PC-3 (cell line): ENCODE data around the gene MEF2C. TPM values are rescaled to one million over a fixed set of nuclear protein-coding genes. Genes with fewer than 3 reads are reported as not detected.

ENCODE experiments used
- ATAC-seq: fragments of 200-7000 bp; cut with Tn5 transposase; 2 replicates; pipeline ENCODE4 v1.9.1; 2020; ENCODE audit warnings: mild to moderate bottlenecking, moderate library complexity
- BruUV-seq: library from RNA; stranded (reverse); fragments of 400-500 nt; replicated peaks from 2 replicates; lab custom pipeline; 2021; lab: Mats Ljungman, UMichigan
- CTCF ChIA-PET: fragments of 300-600 bp; sonication (Branson Sonifier 250); formaldehyde crosslinking; loops from one replicate; lab custom pipeline; 2022; ENCODE audit warnings: antibody characterized with exemption; lab: Charles Lee
- POLR2A ChIA-PET: fragments of 300-600 bp; sonication (Branson Sonifier 250); formaldehyde crosslinking; loops from one replicate; lab custom pipeline; 2022; ENCODE audit warnings: antibody characterized with exemption; ENCODE audit not compliant: unreplicated experiment; lab: Charles Lee
- DNase-seq: peaks from one replicate; pipeline ENCODE4 v3.0.0-alpha.2; 2015
- H2AFZ ChIP-seq: fragments of 300-600 bp; sonication (generic); 2 replicates; pipeline ENCODE4 v1.6.0; 2016; ENCODE audit warnings: antibody characterized with exemption, low read length
- H3F3A ChIP-seq: fragments of 300-600 bp; sonication (generic); one replicate; pipeline ENCODE4 v1.6.0; 2017; ENCODE audit warnings: antibody characterized with exemption, low read length, control low read depth, mild to moderate bottlenecking; ENCODE audit not compliant: unreplicated experiment
- H3K27ac ChIP-seq: fragments of 300-600 bp; sonication (generic); 2 replicates; pipeline ENCODE4 v1.5.1; 2016; ENCODE audit warnings: mild to moderate bottlenecking, low read length
- H3K27me3 ChIP-seq: fragments of 300-600 bp; sonication (generic); 2 replicates; pipeline ENCODE4 v1.6.1; 2016; ENCODE audit warnings: low read length, mixed read lengths
- H3K36me3 ChIP-seq: fragments of 300-600 bp; sonication (generic); 2 replicates; pipeline ENCODE4 v1.6.1; 2016; ENCODE audit warnings: low read depth, mixed run types, low read length, mixed read lengths
- H3K4me1 ChIP-seq: fragments of 300-600 bp; sonication (generic); 2 replicates; pipeline ENCODE4 v1.5.1; 2016; ENCODE audit warnings: low read length; ENCODE audit not compliant: insufficient read depth
- H3K4me2 ChIP-seq: fragments of 300-600 bp; sonication (generic); 2 replicates; pipeline ENCODE4 v1.6.0; 2016; ENCODE audit warnings: low read length
- H3K4me3 ChIP-seq: fragments of 300-600 bp; sonication (generic); 2 replicates; pipeline ENCODE4 v1.5.1; 2016; ENCODE audit warnings: mild to moderate bottlenecking, low read length, mixed read lengths
- H3K79me2 ChIP-seq: fragments of 300-600 bp; sonication (generic); 2 replicates; pipeline ENCODE4 v1.6.1; 2017; ENCODE audit warnings: low read length, mixed read lengths
- H3K9ac ChIP-seq: fragments of 300-600 bp; sonication (generic); 2 replicates; pipeline ENCODE4 v1.6.0; 2016; ENCODE audit warnings: mild to moderate bottlenecking, low read length
- H3K9me2 ChIP-seq: fragments of 300-600 bp; sonication (generic); replicated peaks from 2 replicates; pipeline ENCODE4 v1.6.1; 2016; ENCODE audit warnings: mixed run types, low read length, mixed read lengths
- H3K9me3 ChIP-seq: fragments of 300-600 bp; sonication (generic); 2 replicates; pipeline ENCODE4 v1.6.1; 2016; ENCODE audit warnings: low read length, mixed read lengths
- H4K20me1 ChIP-seq: fragments of 300-600 bp; sonication (generic); 2 replicates; pipeline ENCODE4 v1.6.1; 2016; ENCODE audit warnings: low read length, mixed read lengths
- EZH2 ChIP-seq: fragments of 300-600 bp; sonication (generic); IDR thresholded peaks from one replicate; pipeline ENCODE4 v1.6.1; 2017; ENCODE audit warnings: antibody characterized with exemption, mild to moderate bottlenecking, low read length; ENCODE audit not compliant: unreplicated experiment
- EZH2phosphoT487 ChIP-seq: fragments of 300-600 bp; sonication (generic); IDR thresholded peaks from 2 replicates; pipeline ENCODE4 v1.6.1; 2018; ENCODE audit warnings: mild to moderate bottlenecking, antibody characterized with exemption, low read length, borderline replicate concordance
- intact Hi-C: fragments of 100-400 bp; cut with micrococcal nuclease; formaldehyde crosslinking; loops from 2 replicates; pipeline ENCODE4 v1.9.0; 2023
- total RNA-seq: library from RNA; depleted of rRNA; stranded (reverse); fragments of >200 nt; gene quantifications from 2 replicates; pipeline ENCODE4 v1.2.3, GENCODE V29; 2014
- TF ChIP-seq, protein P1 (sequence below): fragments of 300-600 bp; sonication (generic); conservative IDR thresholded peaks from 2 replicates; pipeline ENCODE4 v1.5.1; 2017; ENCODE audit warnings: antibody characterized with exemption, low read depth, mild to moderate bottlenecking, low read length

Gene MEF2C
- total RNA-seq, 1 experiment from 2014 or later, result 8.0 TPM

DNA sequence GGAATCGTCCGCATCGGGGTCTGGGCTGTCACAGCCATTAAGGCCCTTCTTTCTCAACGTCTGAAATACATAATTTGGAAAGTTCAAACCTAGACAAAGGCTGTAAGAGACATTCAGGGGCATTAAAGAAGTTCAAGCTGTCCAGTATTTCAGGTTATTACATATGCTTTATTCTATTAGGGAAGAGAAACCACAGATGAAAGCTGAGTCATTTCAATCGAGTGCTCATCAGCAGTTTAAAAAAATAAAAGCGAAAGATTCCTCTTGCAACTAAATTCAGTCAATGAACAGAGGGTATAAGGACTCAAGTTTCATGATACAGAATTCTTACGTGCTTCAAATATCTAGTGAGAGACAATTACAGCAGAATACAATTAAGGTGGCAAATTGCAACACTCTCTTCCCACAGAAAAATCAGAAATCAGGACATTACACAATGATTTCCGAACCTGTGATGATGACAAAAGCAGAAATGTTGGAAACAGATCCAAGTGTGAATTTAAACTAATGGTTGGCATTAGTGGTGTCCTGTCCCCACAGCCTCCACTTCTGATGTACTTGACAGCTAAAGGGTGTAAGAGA lies 121.6 kb downstream of the MEF2C start:
- no peaks in the 10 kb centered on the region for H3K36me3 ChIP-seq
- H3K4me3 ChIP-seq, result no peak overlapping the region
- H3K9ac ChIP-seq, result no peak overlapping the region
- peaks cover 16% of the 10 kb centered on the region for H3K4me1 ChIP-seq
- H3K4me2 ChIP-seq, result no peak overlapping the region; the same call in 1 of the 2 replicates
- no peaks in the 10 kb centered on the region for H3K27me3 ChIP-seq
- no peak for TF ChIP-seq EZH2
- no peak for TF ChIP-seq EZH2phosphoT487
- TF ChIP-seq, protein P1, sequence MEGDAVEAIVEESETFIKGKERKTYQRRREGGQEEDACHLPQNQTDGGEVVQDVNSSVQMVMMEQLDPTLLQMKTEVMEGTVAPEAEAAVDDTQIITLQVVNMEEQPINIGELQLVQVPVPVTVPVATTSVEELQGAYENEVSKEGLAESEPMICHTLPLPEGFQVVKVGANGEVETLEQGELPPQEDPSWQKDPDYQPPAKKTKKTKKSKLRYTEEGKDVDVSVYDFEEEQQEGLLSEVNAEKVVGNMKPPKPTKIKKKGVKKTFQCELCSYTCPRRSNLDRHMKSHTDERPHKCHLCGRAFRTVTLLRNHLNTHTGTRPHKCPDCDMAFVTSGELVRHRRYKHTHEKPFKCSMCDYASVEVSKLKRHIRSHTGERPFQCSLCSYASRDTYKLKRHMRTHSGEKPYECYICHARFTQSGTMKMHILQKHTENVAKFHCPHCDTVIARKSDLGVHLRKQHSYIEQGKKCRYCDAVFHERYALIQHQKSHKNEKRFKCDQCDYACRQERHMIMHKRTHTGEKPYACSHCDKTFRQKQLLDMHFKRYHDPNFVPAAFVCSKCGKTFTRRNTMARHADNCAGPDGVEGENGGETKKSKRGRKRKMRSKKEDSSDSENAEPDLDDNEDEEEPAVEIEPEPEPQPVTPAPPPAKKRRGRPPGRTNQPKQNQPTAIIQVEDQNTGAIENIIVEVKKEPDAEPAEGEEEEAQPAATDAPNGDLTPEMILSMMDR, result no peak
- no peaks in the 10 kb centered on the region for H3K9me2 ChIP-seq
- H3K79me2 ChIP-seq, result no peaks in the 10 kb centered on the region
- intact Hi-C loops, result no loop called here
- H3K27ac ChIP-seq, result no peak overlapping the region
- H3K9me3 ChIP-seq, result no peaks in the 10 kb centered on the region
- ATAC-seq (peak; percentile 51), DNase-seq (peak; percentile 45)
- H4K20me1 ChIP-seq, result no peaks in the 10 kb centered on the region
- ChIA-PET POLR2A (no interaction called here), CTCF (interaction anchor here (0.5 kb wide), 1 partner anchor 366 kb away, joined by 3 read pairs; no protein-coding TSS in a partner anchor)
- no peaks in the 10 kb centered on the region for H3F3A ChIP-seq
- no TSS peak for BruUV-seq
- H2AFZ ChIP-seq, result no peak overlapping the region

DNA sequence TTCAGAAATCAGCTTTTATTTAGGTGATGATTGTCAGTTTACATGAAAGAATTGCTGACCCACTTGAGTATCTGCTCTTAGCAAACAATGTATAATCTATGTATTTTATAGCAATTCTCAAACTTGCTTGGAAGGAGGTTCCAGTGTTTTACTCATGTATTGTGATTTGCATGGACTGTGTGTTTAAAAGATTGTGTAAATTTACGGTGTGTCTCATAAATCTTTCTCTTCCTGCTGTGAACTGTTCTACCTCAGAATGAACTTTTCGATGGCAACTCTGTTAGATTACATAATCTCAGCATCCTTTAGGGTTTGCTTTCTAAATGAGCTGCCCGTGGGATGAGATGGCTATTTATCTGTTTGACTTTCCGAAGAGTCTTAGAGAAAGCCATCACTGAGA lies 122.5 kb downstream of the MEF2C start:
- Histone ChIP-seq H3K9ac (no peak overlapping the region), H3K4me1 (peaks cover 16% of the 10 kb centered on the region), H2AFZ (no peak overlapping the region), H3K79me2 (no peaks in the 10 kb centered on the region), H3K4me3 (no peak overlapping the region), H3K9me2 (no peaks in the 10 kb centered on the region), H3K9me3 (no peaks in the 10 kb centered on the region), H3K27me3 (no peaks in the 10 kb centered on the region), H3K4me2 (no peak overlapping the region), H3F3A (no peaks in the 10 kb centered on the region), H3K36me3 (no peaks in the 10 kb centered on the region), H3K27ac (no peak overlapping the region), H4K20me1 (no peaks in the 10 kb centered on the region)
- DNase-seq (no peak), ATAC-seq (peak; percentile 70)
- TF ChIP-seq EZH2 (no peak), EZH2phosphoT487 (no peak)
- TF ChIP-seq, protein P1, result no peak
- ChIA-PET POLR2A (no interaction called here), CTCF (no interaction called here)
- BruUV-seq, result no TSS peak
- intact Hi-C loops, result no loop called here

DNA sequence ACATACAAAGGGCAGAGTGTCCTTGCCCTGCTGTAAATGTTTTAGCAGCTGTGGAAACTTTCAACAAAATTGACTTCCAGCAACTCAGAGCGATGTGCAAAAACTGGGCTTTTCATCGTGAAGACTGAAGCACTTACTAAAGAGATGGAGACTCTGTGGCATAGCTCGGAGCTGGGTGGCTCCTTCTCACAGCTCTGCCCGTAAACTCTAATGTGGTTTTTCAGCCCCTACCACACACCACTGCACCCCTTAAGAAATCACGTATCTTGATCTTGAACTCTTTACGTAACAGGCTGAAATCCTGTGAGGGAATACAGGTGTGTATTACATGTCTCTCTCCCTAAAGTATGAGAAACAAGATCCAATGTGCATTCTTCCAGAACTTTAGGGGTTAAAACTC lies 124.4 kb downstream of the MEF2C start:
- DNase-seq (no peak), ATAC-seq (no peak)
- no peaks in the 10 kb centered on the region for H3K36me3 ChIP-seq
- TF ChIP-seq, protein P1, result no peak
- no peak overlapping the region for H2AFZ ChIP-seq
- BruUV-seq, result no TSS peak
- no peak overlapping the region for H3K27ac ChIP-seq
- no peaks in the 10 kb centered on the region for H3K9me2 ChIP-seq
- H3K9me3 ChIP-seq, result no peaks in the 10 kb centered on the region
- POLR2A ChIA-PET, result no interaction called here
- H3K4me3 ChIP-seq, result no peak overlapping the region
- H3K4me2 ChIP-seq, result no peak overlapping the region
- H4K20me1 ChIP-seq, result no peaks in the 10 kb centered on the region
- no peak overlapping the region for H3K9ac ChIP-seq
- H3K27me3 ChIP-seq, result no peaks in the 10 kb centered on the region
- intact Hi-C loops, result no loop called here
- CTCF ChIA-PET, result no interaction called here
- H3K79me2 ChIP-seq, result no peaks in the 10 kb centered on the region
- peaks cover 16% of the 10 kb centered on the region for H3K4me1 ChIP-seq
- H3F3A ChIP-seq, result no peaks in the 10 kb centered on the region
